Heart left ventricle (tissue), 16 donors: ENCODE measurements around the gene TNFSF18. TPM values are rescaled to one million over a fixed set of nuclear protein-coding genes. Genes with fewer than 3 reads are reported as not detected.

Experiments
- ATAC-seq, 4 donors: fragments of 200-7000 bp; cut with Tn5 transposase; one replicate each; pipeline ENCODE4 v1.9.1; 2020 to 2022; ENCODE audit warnings: moderate library complexity in 4 of 4, mild to moderate bottlenecking in 3 of 4, moderate number of reproducible peaks in 1 of 4
- DNase-seq, 5 donors: peaks; one replicate each; pipeline ENCODE4 v3.0.0-alpha.2; 2020
- H3K27ac ChIP-seq, 12 donors: fragments of 200-600 bp; sonication (generic) in 4 of 12; one replicate each; pipeline versions ENCODE4 v1.5.0 to v1.8.0; 2016 to 2022; ENCODE audit warnings: mild to moderate bottlenecking in 2 of 12
- H3K27me3 ChIP-seq, 9 donors: fragments of 200-600 bp; sonication (generic) in 2 of 9; one replicate each; pipeline versions ENCODE4 v1.5.1 to v1.8.0; 2016 to 2022; ENCODE audit warnings: mild to moderate bottlenecking in 3 of 9
- H3K36me3 ChIP-seq, 9 donors: fragments of 200-600 bp; sonication (generic) in 2 of 9; one replicate each; pipeline versions ENCODE4 v1.5.0 to v1.8.0; 2018 to 2022; ENCODE audit warnings: mild to moderate bottlenecking in 2 of 9
- H3K4me1 ChIP-seq, 12 donors: fragments of 200-600 bp; sonication (generic) in 4 of 12; one replicate each; pipeline versions ENCODE4 v1.5.0 to v1.8.0; 2016 to 2022; ENCODE audit warnings: mild to moderate bottlenecking in 3 of 12
- H3K4me3 ChIP-seq, 12 donors: fragments of 200-600 bp; sonication (generic) in 4 of 12; one replicate each; pipeline versions ENCODE4 v1.5.0 to v1.8.0; 2017 to 2022; ENCODE audit warnings: mild to moderate bottlenecking in 9 of 12, moderate library complexity in 4 of 12
- H3K9me3 ChIP-seq, 12 donors: fragments of 200-600 bp; sonication (generic) in 4 of 12; one replicate each; pipeline versions ENCODE4 v1.5.0 to v1.8.0; 2016 to 2022; ENCODE audit warnings: mild to moderate bottlenecking in 1 of 12
- CTCF ChIP-seq, 12 donors: fragments of 200-600 bp; sonication (generic) in 4 of 12; IDR thresholded peaks; one replicate each; pipeline versions ENCODE4 v1.5.0 to v1.8.0; 2018 to 2022; ENCODE audit warnings: antibody characterized with exemption in 12 of 12, mild to moderate bottlenecking in 5 of 12
- POLR2A ChIP-seq, 2 donors: fragments of 450-650 bp; IDR thresholded peaks; one replicate each; pipeline ENCODE4 v1.6.1; 2017; ENCODE audit warnings: antibody characterized with exemption in 2 of 2, mild to moderate bottlenecking in 2 of 2, moderate library complexity in 2 of 2
- WGBS, 4 donors: extraction: QIAGEN DNeasy Blood & Tissue Kit in 2 of 4; methylation state at CpG; one replicate each; pipeline versions ENCODE4 v1.1.5 to v1.1.7; 2013 to 2018; 5-methylcytosine and 5-hydroxymethylcytosine counted together
- intact Hi-C, 10 donors: fragments of 100-400 bp; cut with DNase I; formaldehyde crosslinking; loops; one replicate each; pipeline versions ENCODE4 v1.11.1 to v1.14.2; 2022
- polyA plus RNA-seq, 2 donors: library from polyadenylated mRNA; stranded (reverse); fragments of 200-250 nt; gene quantifications; one replicate each; pipeline ENCODE4 v1.2.3, GENCODE V29; 2013
- total RNA-seq, 9 donors: library from RNA; depleted of rRNA in 2 of 9; stranded (reverse); fragments of >200 nt in 2 of 9; fragmentation: NEBNext Ultra II Directional in 3 of 9; extraction: Animal tissue kit (Norgen Biotek cat#: 25700) in 3 of 9; gene quantifications; one replicate each; pipeline versions ENCODE4 v1.1.0 to v1.2.4, GENCODE V29; 2016 to 2023
- donor health status: ischemic (EF 13 %, LVEDD 7.1; RV severe dilation, severe dysfunction).
- donor health status: healthy with polysubstance abuse.
- donor health status: DM: no; HTN: yes; CAD: no.
- donor health status: DM: no; HTN: no; CAD: no.
- donor health status: ischemic (EF 25% LVEDD 6.9; RV normal size, moderate dysfunction).
- donor health status: ischemic (EF 25% LVEDD 5.7; RV mildly dilated, moderate dysfunction).
- donor health status: healthy.
- donor health status: DM: yes; HTN: yes; CAD: no.
- donor health status: ischemic (EF 35%, LVEDD 5.7; RV mildly dilated, moderate dysfunction).
- donor health status: nonischemic (EF 11% LVEDD 7.7; RV severe dilation, severe dysfunction).
- donor health status: DM: yes; HTN: yes; CAD: no.
- donor health status: PGD.
- donor health status: ischemic (EF 29% LVEDD 5.4; RV normal size, mild dysfunction).
- donor health status: nonischemic (EF 23%, LVEDD 6.1; RV moderate dilation, normal function).

TNFSF18 gene
- total and polyA plus RNA-seq, 11 donors = 0.08 to 0.29 (median 0.10) TPM; not detected in 7

- Histone ChIP-seq H3K9me3 (peaks cover 0 to 10% (median 0%) of the 10 kb centered on the region in 12 donors), H3K36me3 (no peaks in the 10 kb centered on the region), H3K4me3 (no peak overlapping the region), H3K27me3 (no peaks in the 10 kb centered on the region), H3K27ac (no peak overlapping the region), H3K4me1 (peaks cover 0 to 8% (median 0%) of the 10 kb centered on the region in 12 donors)
- 80 to 89% (median 88%) methylated on average over 3 of the region's 3 CpGs for WGBS, 4 donors
- DNase-seq (no peak), ATAC-seq (no peak)
- intact Hi-C loops = no loop called here
- TF ChIP-seq POLR2A (IDR thresholded peaks at IDR 0.05) = no peak
- no peak for TF ChIP-seq CTCF (IDR thresholded peaks at IDR 0.05)
Observed at GRCh38 chr1:173023343-173023742, 27.4 kb downstream of the TNFSF18 start.

- DNase-seq = no peak
- no peak for TF ChIP-seq CTCF (IDR thresholded peaks at IDR 0.05)
- no peak for TF ChIP-seq POLR2A (IDR thresholded peaks at IDR 0.05)
- H3K4me3 ChIP-seq = no peak overlapping the region
- 79 to 83% (median 81%) methylated on average over 5 of the region's 5 CpGs for WGBS, 4 donors
- peak in 1 of 4 donors; percentile 26 for ATAC-seq
- no peaks in the 10 kb centered on the region for H3K27me3 ChIP-seq
- intact Hi-C loops = no loop called here
- peaks cover 0 to 29% (median 0%) of the 10 kb centered on the region in 12 donors for H3K4me1 ChIP-seq
- H3K9me3 ChIP-seq = peaks cover 0 to 5% (median 0%) of the 10 kb centered on the region in 12 donors
- no peaks in the 10 kb centered on the region for H3K36me3 ChIP-seq
- H3K27ac ChIP-seq = peak overlapping the region in 2 of 12 donors; percentile 41 to 78
Observed at GRCh38 chr1:173020138-173020750, 30.5 kb downstream of the TNFSF18 start.

GRCh38 chr1:173017792-173018191, 32.9 kb downstream of the TNFSF18 start:
- DNase-seq = no peak
- Histone ChIP-seq H3K27ac (no peak overlapping the region), H3K36me3 (no peaks in the 10 kb centered on the region), H3K4me1 (peaks cover 0 to 41% (median 0%) of the 10 kb centered on the region in 12 donors), H3K27me3 (no peaks in the 10 kb centered on the region), H3K9me3 (no peaks in the 10 kb centered on the region), H3K4me3 (no peak overlapping the region)
- 33 to 39% (median 34%) methylated on average over 4 of the region's 4 CpGs for WGBS, 4 donors
- no peak for ATAC-seq
- TF ChIP-seq CTCF (IDR thresholded peaks at IDR 0.05) = no peak
- intact Hi-C loops = no loop called here

GRCh38 chr1:173016419-173016818, 34.3 kb downstream of the TNFSF18 start:
- DNase-seq = no peak
- intact Hi-C loops = no loop called here
- Histone ChIP-seq H3K4me1 (peaks cover 0 to 41% (median 0%) of the 10 kb centered on the region in 12 donors), H3K9me3 (no peaks in the 10 kb centered on the region), H3K4me3 (no peak overlapping the region), H3K27ac (no peak overlapping the region), H3K36me3 (no peaks in the 10 kb centered on the region), H3K27me3 (no peaks in the 10 kb centered on the region)
- TF ChIP-seq POLR2A (IDR thresholded peaks at IDR 0.05) (no peak), CTCF (IDR thresholded peaks at IDR 0.05) (no peak)
- 93 to 96% (median 94%) methylated on average over 1 of the region's 1 CpG for WGBS, 4 donors
- no peak for ATAC-seq
